ENCODE measurements around the gene DCP2.

- TF ChIP-seq POLR2A (IDR thresholded peaks at IDR 0.05; ENCODE audit: low read depth) (no peak), EP300 (IDR thresholded peaks at IDR 0.05) (no peak), POLR2AphosphoS5 (IDR thresholded peaks at IDR 0.05) (no peak)
These were observed 92.0 kb downstream of the DCP2 start for GRCh38 chr5:113068559-113068958.
